Fibroblast of gingiva (primary cell): ENCODE data around the gene KRTAP13-4.

Experiments used
- DNase-seq: peaks from one replicate; pipeline ENCODE4 v3.0.0-alpha.2; 2011; ENCODE audit warnings: low read depth

The KRTAP13-4 gene

GRCh38 chr21:30430170-30430655 lies at the start of gene KRTAP13-4:
Gene KRTAP13-4 (plus strand): TSS chr21:30430220. CDS start chr21:30430276, 56 bp downstream.
- no peak for DNase-seq

- no peak for DNase-seq
Measured at GRCh38 chr21:30382201-30382600, 47.8 kb upstream of the KRTAP13-4 start.

- no peak for DNase-seq
Measured at GRCh38 chr21:30391492-30392025, 38.5 kb upstream of the KRTAP13-4 start.

GRCh38 chr21:30395731-30396130 lies 34.3 kb upstream of the KRTAP13-4 start, which contains the start of gene KRTAP13-1:
Gene KRTAP13-1 (plus strand): TSS chr21:30396031. CDS start chr21:30396087, 56 bp downstream.
- DNase-seq = no peak

- peak; percentile 4 for DNase-seq
Measured at GRCh38 chr21:30408782-30409494, 21.1 kb upstream of the KRTAP13-4 start.

GRCh38 chr21:30415993-30416392 lies 14.0 kb upstream of the KRTAP13-4 start:
- no peak for DNase-seq

GRCh38 chr21:30425826-30426225 lies 4.2 kb upstream of the KRTAP13-4 start, which contains the start of gene KRTAP13-3:
Gene KRTAP13-3 (minus strand): TSS chr21:30425926. CDS start chr21:30425912, 14 bp downstream.
- no peak for DNase-seq

- no peak for DNase-seq
Measured at GRCh38 chr21:30426731-30427130, 3.3 kb upstream of the KRTAP13-4 start.

- no peak for DNase-seq
Measured at GRCh38 chr21:30434033-30434631, 4.1 kb downstream of the KRTAP13-4 start.

GRCh38 chr21:30437010-30437565 lies 7.1 kb downstream of the KRTAP13-4 start:
- DNase-seq = no peak

GRCh38 chr21:30439975-30440374 lies 10.0 kb downstream of the KRTAP13-4 start, which contains the start of gene KRTAP15-1:
Gene KRTAP15-1 (plus strand): TSS chr21:30440275. CDS start chr21:30440328, 53 bp downstream.
- DNase-seq = no peak

- no peak for DNase-seq
Measured at GRCh38 chr21:30443226-30443625, 13.2 kb downstream of the KRTAP13-4 start.

GRCh38 chr21:30444204-30444603 lies 14.2 kb downstream of the KRTAP13-4 start:
- no peak for DNase-seq

- DNase-seq = no peak
Measured at GRCh38 chr21:30447056-30447455, 17.0 kb downstream of the KRTAP13-4 start.

- no peak for DNase-seq
Measured at GRCh38 chr21:30448514-30448913, 18.5 kb downstream of the KRTAP13-4 start.

- no peak for DNase-seq
Measured at GRCh38 chr21:30463713-30464112, 33.7 kb downstream of the KRTAP13-4 start.

GRCh38 chr21:30468900-30469714 lies 39.1 kb downstream of the KRTAP13-4 start:
- no peak for DNase-seq

- DNase-seq = no peak
Measured at GRCh38 chr21:30478004-30478403, 48.0 kb downstream of the KRTAP13-4 start.

- DNase-seq = no peak
Measured at GRCh38 chr21:30479259-30479658, 49.2 kb downstream of the KRTAP13-4 start.

GRCh38 chr21:30480145-30480544 lies 50.1 kb downstream of the KRTAP13-4 start, which contains the start of gene KRTAP19-1:
Gene KRTAP19-1 (minus strand): TSS chr21:30480367. CDS start chr21:30480317, 50 bp downstream.
- DNase-seq = no peak
